Transverse colon (tissue), 3 donors: ENCODE results near the gene BORCS5.
A peak's percentile ranks its signal among the peaks of the same experiment; 100 is the strongest.

Experiments used
- POLR2A ChIP-seq: fragments of 450-650 bp; IDR thresholded peaks from one replicate; pipeline ENCODE4 v1.6.1; 2016; ENCODE audit warnings: antibody characterized with exemption, mild to moderate bottlenecking, moderate library complexity
- TF ChIP-seq, protein P1 (sequence below), 5 experiments: fragments of 200-600 bp in 3 of 5; fragments of 450-650 bp in 2 of 5; sonication (generic) in 3 of 5; IDR thresholded peaks; 1 replicate in 2 of 5; 2 replicates in 3 of 5; pipeline ENCODE4 v1.5.1; 2016 to 2017; ENCODE audit warnings: antibody characterized with exemption in 5 of 5, inconsistent platforms in 3 of 5, mild to moderate bottlenecking in 2 of 5, moderate library complexity in 1 of 5

DNA sequence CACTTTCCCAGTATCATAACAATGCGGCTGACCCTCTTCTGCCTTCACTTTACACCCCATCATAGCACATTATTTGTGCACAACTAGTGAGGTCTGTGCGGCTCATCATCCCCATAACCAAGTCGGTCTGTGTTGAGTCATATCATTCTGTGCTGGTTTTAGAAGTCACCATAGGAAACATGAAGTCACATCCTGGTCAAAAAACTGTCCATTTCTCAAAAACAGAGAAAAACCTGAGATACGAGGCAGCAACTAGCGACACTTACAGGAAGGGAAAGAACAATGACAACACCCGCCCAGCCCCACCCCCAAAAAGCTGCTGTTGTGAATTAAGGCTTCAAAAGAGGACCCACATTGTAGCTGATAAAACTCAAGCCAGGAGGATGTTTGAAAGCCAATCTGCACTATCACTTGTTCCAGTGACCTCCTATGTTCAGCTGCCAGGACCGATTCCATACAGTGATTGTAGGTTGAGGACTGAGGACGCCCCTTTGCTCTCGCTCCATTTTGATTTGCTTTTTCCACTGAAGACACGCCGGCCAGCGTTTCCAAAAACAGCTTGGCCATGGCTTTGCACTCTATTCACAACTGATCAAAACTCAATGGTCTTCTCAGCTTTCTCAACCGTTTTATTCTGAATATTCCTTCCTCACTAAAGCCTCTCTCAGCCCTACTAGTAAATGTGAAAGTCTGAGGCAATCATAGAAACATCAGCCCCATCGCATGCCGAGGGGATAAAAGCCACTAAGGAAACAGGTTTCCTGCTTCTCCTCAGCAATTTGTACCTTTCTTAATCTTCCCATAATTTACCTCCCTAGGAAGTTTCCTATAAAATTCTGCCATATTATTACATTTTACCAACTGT, 118.3 kb downstream of the BORCS5 start:
- peak; percentile 15 for TF ChIP-seq POLR2A
- TF ChIP-seq, protein P1, sequence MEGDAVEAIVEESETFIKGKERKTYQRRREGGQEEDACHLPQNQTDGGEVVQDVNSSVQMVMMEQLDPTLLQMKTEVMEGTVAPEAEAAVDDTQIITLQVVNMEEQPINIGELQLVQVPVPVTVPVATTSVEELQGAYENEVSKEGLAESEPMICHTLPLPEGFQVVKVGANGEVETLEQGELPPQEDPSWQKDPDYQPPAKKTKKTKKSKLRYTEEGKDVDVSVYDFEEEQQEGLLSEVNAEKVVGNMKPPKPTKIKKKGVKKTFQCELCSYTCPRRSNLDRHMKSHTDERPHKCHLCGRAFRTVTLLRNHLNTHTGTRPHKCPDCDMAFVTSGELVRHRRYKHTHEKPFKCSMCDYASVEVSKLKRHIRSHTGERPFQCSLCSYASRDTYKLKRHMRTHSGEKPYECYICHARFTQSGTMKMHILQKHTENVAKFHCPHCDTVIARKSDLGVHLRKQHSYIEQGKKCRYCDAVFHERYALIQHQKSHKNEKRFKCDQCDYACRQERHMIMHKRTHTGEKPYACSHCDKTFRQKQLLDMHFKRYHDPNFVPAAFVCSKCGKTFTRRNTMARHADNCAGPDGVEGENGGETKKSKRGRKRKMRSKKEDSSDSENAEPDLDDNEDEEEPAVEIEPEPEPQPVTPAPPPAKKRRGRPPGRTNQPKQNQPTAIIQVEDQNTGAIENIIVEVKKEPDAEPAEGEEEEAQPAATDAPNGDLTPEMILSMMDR (IDR thresholded peaks at IDR 0.05), result no peak
